Transverse colon (tissue), 1 donor: ENCODE results near the gene ATRIP.

ENCODE experiments used
- EP300 ChIP-seq: sonication (generic); formaldehyde crosslinking; IDR thresholded peaks from one replicate; pipeline ENCODE4 v1.6.1; 2017; ENCODE audit warnings: antibody characterized with exemption, low read depth
- POLR2A ChIP-seq: fragments of 450-650 bp; IDR thresholded peaks from one replicate; pipeline ENCODE4 v1.6.1; 2016; ENCODE audit warnings: antibody characterized with exemption, mild to moderate bottlenecking, moderate library complexity

GRCh38 chr3:48475188-48475587 lies 28.7 kb downstream of the ATRIP start:
- TF ChIP-seq POLR2A (no peak), EP300 (no peak)
